ENCODE results near the gene MVB12B. TPM values are rescaled to one million over a fixed set of nuclear protein-coding genes. Genes with fewer than 3 reads are reported as not detected.

MVB12B gene
- total RNA-seq, 1 experiment from 2014 or later, result 10.9 TPM

DNA sequence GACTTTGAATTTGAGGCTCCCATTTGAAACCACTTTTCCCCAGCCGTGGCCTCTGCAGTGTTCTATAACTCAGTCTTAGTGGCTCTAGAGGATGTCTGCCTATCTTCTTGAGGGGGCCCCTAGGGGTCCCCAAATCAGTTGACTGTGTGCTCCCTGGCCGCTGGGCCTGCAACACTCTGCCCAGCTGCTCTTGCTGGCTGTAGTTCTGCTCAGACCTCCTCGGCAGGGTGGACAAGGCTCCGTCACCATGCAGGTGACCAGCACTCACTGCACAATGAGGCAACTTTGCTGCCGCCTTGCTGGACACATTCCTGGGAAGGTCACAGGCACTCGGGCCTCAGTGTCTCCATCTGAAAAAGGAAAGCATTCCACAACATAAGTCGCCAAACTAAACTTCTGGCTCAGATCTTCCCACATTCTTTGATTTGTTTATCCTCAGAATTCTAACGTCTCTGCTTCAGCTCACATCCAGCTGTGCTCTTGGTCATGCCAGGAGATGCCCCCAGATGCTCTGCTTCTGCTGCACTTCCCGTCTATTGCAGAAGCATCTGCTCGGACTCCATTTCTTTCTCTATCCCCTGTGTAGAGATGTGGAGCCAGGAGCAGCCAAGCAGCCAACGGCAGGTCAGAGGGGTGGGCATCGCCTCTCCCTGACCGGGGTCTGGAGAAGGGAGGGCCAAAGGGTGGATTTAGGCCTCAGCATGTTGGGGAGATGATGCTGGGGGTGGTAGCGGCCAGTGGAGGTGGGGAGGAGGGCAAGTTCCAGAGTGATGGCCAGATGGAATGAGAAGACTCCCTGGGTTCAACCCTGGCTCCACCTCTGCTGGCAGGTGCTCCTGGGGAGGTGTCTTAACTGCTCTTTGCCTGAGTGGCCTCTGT is 133.6 kb downstream of the MVB12B start:
- Histone ChIP-seq H2AFZ (ENCODE audit: low read depth, low read length, poor library complexity, severe bottlenecking) (no peak overlapping the region), H3K4me1 (ENCODE audit: control insufficient read depth in 1 of 2, insufficient read depth in 2 of 2, low read length in 2 of 2) (peaks cover 0 to 6% of the 10 kb centered on the region in 2 experiments; a peak in 1 of 4 replicates), H4K20me1 (ENCODE audit: insufficient read depth) (no peaks in the 10 kb centered on the region), H3K36me3 (ENCODE audit: control insufficient read depth in 1 of 2, insufficient read depth in 2 of 2, low read length in 2 of 2) (no peaks in the 10 kb centered on the region), H3K79me2 (ENCODE audit: insufficient read depth, low read length) (no peaks in the 10 kb centered on the region), H3K27me3 (ENCODE audit: insufficient read depth, low read length) (no peaks in the 10 kb centered on the region), H3K9ac (ENCODE audit: low read length) (no peak overlapping the region), H3K4me3 (replicated peaks in 1 of 2; ENCODE audit: low read depth in 1 of 2, low read length in 2 of 2) (no peak overlapping the region), H3K27ac (ENCODE audit: low read depth, low read length) (no peak overlapping the region), H3K4me2 (ENCODE audit: low read length) (no peak overlapping the region), H3K9me3 (ENCODE audit: control insufficient read depth in 1 of 2, insufficient read depth in 1 of 2, low read depth in 1 of 2, low read length in 2 of 2) (no peaks in the 10 kb centered on the region), H3K9me2 (ENCODE audit: insufficient read depth) (no peaks in the 10 kb centered on the region)
- DNase-seq (ENCODE audit: low read depth, low spot score), result no peak
- RAD21 ChIA-PET (ENCODE audit: low non-redundant PET in 1 of 2, low total read pairs in 2 of 2, uncharacterized antibody in 2 of 2, unreplicated experiment in 2 of 2), result no interaction called here
- intact Hi-C loops (cut with micrococcal nuclease), result no loop called here
- TF ChIP-seq FOSL1 (IDR thresholded peaks at IDR 0.05; ENCODE audit: low read depth), result no peak
- TF ChIP-seq YY1 (IDR thresholded peaks at IDR 0.05; ENCODE audit: extremely low read depth, insufficient replicate concordance, low read depth, low read length), result no peak
- TF ChIP-seq SP1 (IDR thresholded peaks at IDR 0.05; ENCODE audit: low read depth), result no peak
- no peak for TF ChIP-seq ZFX (IDR thresholded peaks at IDR 0.05)
- TF ChIP-seq SRF (IDR thresholded peaks at IDR 0.05; ENCODE audit: low read depth), result no peak
- TF ChIP-seq, protein P1, sequence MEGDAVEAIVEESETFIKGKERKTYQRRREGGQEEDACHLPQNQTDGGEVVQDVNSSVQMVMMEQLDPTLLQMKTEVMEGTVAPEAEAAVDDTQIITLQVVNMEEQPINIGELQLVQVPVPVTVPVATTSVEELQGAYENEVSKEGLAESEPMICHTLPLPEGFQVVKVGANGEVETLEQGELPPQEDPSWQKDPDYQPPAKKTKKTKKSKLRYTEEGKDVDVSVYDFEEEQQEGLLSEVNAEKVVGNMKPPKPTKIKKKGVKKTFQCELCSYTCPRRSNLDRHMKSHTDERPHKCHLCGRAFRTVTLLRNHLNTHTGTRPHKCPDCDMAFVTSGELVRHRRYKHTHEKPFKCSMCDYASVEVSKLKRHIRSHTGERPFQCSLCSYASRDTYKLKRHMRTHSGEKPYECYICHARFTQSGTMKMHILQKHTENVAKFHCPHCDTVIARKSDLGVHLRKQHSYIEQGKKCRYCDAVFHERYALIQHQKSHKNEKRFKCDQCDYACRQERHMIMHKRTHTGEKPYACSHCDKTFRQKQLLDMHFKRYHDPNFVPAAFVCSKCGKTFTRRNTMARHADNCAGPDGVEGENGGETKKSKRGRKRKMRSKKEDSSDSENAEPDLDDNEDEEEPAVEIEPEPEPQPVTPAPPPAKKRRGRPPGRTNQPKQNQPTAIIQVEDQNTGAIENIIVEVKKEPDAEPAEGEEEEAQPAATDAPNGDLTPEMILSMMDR (IDR thresholded peaks at IDR 0.05 in 2 of 3, conservative IDR thresholded peaks at IDR 0.05 in 1 of 3; ENCODE audit: borderline replicate concordance in 1 of 3, insufficient read depth in 1 of 3, low read depth in 2 of 3, low read length in 2 of 3), result no peak
- no peak for TF ChIP-seq POLR2A (IDR thresholded peaks at IDR 0.05; ENCODE audit: borderline replicate concordance, extremely low read depth, insufficient read depth, insufficient read length)
- no peak for TF ChIP-seq SIN3A (IDR thresholded peaks at IDR 0.05; ENCODE audit: low read depth)
- TF ChIP-seq ZNF274 (IDR thresholded peaks at IDR 0.05; ENCODE audit: low read depth, low read length), result no peak
- TF ChIP-seq, protein P2, sequence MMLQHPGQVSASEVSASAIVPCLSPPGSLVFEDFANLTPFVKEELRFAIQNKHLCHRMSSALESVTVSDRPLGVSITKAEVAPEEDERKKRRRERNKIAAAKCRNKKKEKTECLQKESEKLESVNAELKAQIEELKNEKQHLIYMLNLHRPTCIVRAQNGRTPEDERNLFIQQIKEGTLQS (IDR thresholded peaks at IDR 0.05), result no peak
- TF ChIP-seq RAD21 (IDR thresholded peaks at IDR 0.05; ENCODE audit: low read depth), result no peak
- TF ChIP-seq, protein P3, sequence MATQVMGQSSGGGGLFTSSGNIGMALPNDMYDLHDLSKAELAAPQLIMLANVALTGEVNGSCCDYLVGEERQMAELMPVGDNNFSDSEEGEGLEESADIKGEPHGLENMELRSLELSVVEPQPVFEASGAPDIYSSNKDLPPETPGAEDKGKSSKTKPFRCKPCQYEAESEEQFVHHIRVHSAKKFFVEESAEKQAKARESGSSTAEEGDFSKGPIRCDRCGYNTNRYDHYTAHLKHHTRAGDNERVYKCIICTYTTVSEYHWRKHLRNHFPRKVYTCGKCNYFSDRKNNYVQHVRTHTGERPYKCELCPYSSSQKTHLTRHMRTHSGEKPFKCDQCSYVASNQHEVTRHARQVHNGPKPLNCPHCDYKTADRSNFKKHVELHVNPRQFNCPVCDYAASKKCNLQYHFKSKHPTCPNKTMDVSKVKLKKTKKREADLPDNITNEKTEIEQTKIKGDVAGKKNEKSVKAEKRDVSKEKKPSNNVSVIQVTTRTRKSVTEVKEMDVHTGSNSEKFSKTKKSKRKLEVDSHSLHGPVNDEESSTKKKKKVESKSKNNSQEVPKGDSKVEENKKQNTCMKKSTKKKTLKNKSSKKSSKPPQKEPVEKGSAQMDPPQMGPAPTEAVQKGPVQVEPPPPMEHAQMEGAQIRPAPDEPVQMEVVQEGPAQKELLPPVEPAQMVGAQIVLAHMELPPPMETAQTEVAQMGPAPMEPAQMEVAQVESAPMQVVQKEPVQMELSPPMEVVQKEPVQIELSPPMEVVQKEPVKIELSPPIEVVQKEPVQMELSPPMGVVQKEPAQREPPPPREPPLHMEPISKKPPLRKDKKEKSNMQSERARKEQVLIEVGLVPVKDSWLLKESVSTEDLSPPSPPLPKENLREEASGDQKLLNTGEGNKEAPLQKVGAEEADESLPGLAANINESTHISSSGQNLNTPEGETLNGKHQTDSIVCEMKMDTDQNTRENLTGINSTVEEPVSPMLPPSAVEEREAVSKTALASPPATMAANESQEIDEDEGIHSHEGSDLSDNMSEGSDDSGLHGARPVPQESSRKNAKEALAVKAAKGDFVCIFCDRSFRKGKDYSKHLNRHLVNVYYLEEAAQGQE (IDR thresholded peaks at IDR 0.05; ENCODE audit: low read depth), result no peak
- no peak for TF ChIP-seq JUND (IDR thresholded peaks at IDR 0.05)
- no TSS peak for BruUV-seq (replicated peaks)
- CTCF ChIA-PET, result no interaction called here
- POLR2A ChIA-PET, result no interaction called here
- ATAC-seq, result no peak

All from HCT116 (cell line).